H1 (cell line): ENCODE data around the gene SPATA7. TPM values are rescaled to one million over a fixed set of nuclear protein-coding genes. Genes with fewer than 3 reads are reported as not detected.

Source experiments
- CTCF ChIA-PET: fragments of 300-600 bp; sonication (Branson Sonifier 250); formaldehyde crosslinking; loops from one replicate; lab custom pipeline; 2021; ENCODE audit not compliant: partially characterized antibody; lab: Charles Lee
- POLR2A ChIA-PET: fragments of 300-600 bp; sonication (Branson Sonifier 250); formaldehyde crosslinking; loops from one replicate; lab custom pipeline; 2021; ENCODE audit warnings: inconsistent platforms; ENCODE audit not compliant: partially characterized antibody; lab: Charles Lee
- DNase-seq, 2 experiments: peaks; one replicate each; pipeline versions ENCODE4 v3.0.0 to v3.0.0-alpha.2; 2010 to 2022; ENCODE audit warnings: low spot score in 2 of 2, low read depth in 1 of 2, mixed read lengths in 1 of 2
- FAIRE-seq: peaks from 2 replicates; lab custom pipeline; 2011; peaks lifted over from hg19 to GRCh38; lab: Jason Lieb, UNC
- H2AFZ ChIP-seq: 2 replicates; pipeline ENCODE4 v1.8.1; 2012; ENCODE audit warnings: low read length, inconsistent platforms
- H2AK5ac ChIP-seq: 2 replicates; pipeline ENCODE4 v1.6.1; 2013; ENCODE audit warnings: low read depth, low read length
- H2BK120ac ChIP-seq: replicated peaks from 2 replicates; pipeline ENCODE3; 2013; ENCODE audit warnings: low read depth, low read length, inconsistent platforms
- H2BK12ac ChIP-seq: 2 replicates; pipeline ENCODE4 v1.6.1; 2013; ENCODE audit warnings: low read depth, low read length
- H2BK15ac ChIP-seq: 2 replicates; pipeline ENCODE4 v1.6.1; 2013; ENCODE audit warnings: low read length
- H2BK20ac ChIP-seq: 2 replicates; pipeline ENCODE4 v1.6.1; 2013; ENCODE audit warnings: low read length
- H2BK5ac ChIP-seq: 2 replicates; pipeline ENCODE4 v1.6.1; 2013; ENCODE audit warnings: low read depth, low read length
- H3K14ac ChIP-seq: 2 replicates; pipeline ENCODE4 v1.6.1; 2013; ENCODE audit warnings: inconsistent platforms; ENCODE audit not compliant: insufficient read length
- H3K18ac ChIP-seq: 2 replicates; pipeline ENCODE4 v1.6.1; 2013; ENCODE audit warnings: low read length; ENCODE audit errors: extremely low read depth
- H3K23ac ChIP-seq: 2 replicates; pipeline ENCODE4 v1.6.1; 2013; ENCODE audit warnings: inconsistent platforms; ENCODE audit not compliant: insufficient read length
- H3K23me2 ChIP-seq: 2 replicates; pipeline ENCODE4 v1.6.1; 2013; ENCODE audit warnings: low read depth, low read length
- H3K27ac ChIP-seq: 2 replicates; pipeline ENCODE4 v1.6.1; 2011; ENCODE audit warnings: low read depth, low read length, inconsistent platforms
- H3K27me3 ChIP-seq, 4 experiments: replicated peaks in 1 of 4; 1 replicate in 1 of 4; 2 replicates in 3 of 4; pipeline versions ENCODE4 v1.6.1 to v1.8.1; 2011 to 2013; ENCODE audit warnings: low read length in 3 of 4, mild to moderate bottlenecking in 3 of 4, inconsistent platforms in 2 of 4, mixed read lengths in 2 of 4, moderate library complexity in 1 of 4; ENCODE audit not compliant: control insufficient read depth in 3 of 4, insufficient read depth in 3 of 4; ENCODE audit errors: extremely low read depth in 1 of 4
- H3K36me3 ChIP-seq, 4 experiments: 2 replicates each; pipeline versions ENCODE4 v1.6.1 to v1.8.1; 2011 to 2013; ENCODE audit warnings: mild to moderate bottlenecking in 4 of 4, low read length in 3 of 4, moderate library complexity in 2 of 4, control low read depth in 1 of 4, inconsistent platforms in 1 of 4; ENCODE audit not compliant: insufficient read depth in 4 of 4, control insufficient read depth in 2 of 4
- H3K4ac ChIP-seq: replicated peaks from 2 replicates; pipeline ENCODE3; 2013; ENCODE audit warnings: low read length, low read depth, mixed read lengths, inconsistent platforms; ENCODE audit not compliant: insufficient read length
- H3K4me1 ChIP-seq, 4 experiments: replicated peaks in 1 of 4; 1 replicate in 1 of 4; 2 replicates in 3 of 4; pipeline versions ENCODE4 v1.6.1 to v1.8.1; 2011 to 2013; ENCODE audit warnings: low read length in 3 of 4, inconsistent platforms in 2 of 4, mixed read lengths in 1 of 4; ENCODE audit not compliant: insufficient read depth in 4 of 4, control insufficient read depth in 3 of 4
- H3K4me2 ChIP-seq, 2 experiments: 2 replicates each; pipeline versions ENCODE4 v1.6.1 to v1.8.1; 2011 to 2013; ENCODE audit warnings: low read depth in 2 of 2, low read length in 2 of 2, control low read depth in 1 of 2, inconsistent platforms in 1 of 2, mild to moderate bottlenecking in 1 of 2; ENCODE audit not compliant: insufficient read depth in 1 of 2
- H3K4me3 ChIP-seq, 4 experiments: fragments of 200-600, 300-600 bp in 1 of 4; sonication (generic), shearing (Covaris generic), sonication (Bioruptor Twin) in 1 of 4; 2 replicates each; pipeline versions ENCODE4 v1.5.1 to v1.8.1; 2011 to 2016; ENCODE audit warnings: low read length in 4 of 4, low read depth in 3 of 4, control low read depth in 2 of 4, inconsistent platforms in 2 of 4, mild to moderate bottlenecking in 2 of 4, mixed read lengths in 1 of 4, moderate library complexity in 1 of 4; ENCODE audit not compliant: insufficient read depth in 2 of 4; ENCODE audit errors: extremely low read depth in 1 of 4
- H3K56ac ChIP-seq: replicated peaks from 2 replicates; pipeline ENCODE3; 2013; ENCODE audit warnings: low read depth, mild to moderate bottlenecking, mixed read lengths, low read length, inconsistent platforms; ENCODE audit not compliant: insufficient read length
- H3K79me1 ChIP-seq: 2 replicates; pipeline ENCODE4 v1.6.1; 2013; ENCODE audit warnings: low read depth, low read length, control low read depth
- H3K79me2 ChIP-seq, 2 experiments: 2 replicates each; pipeline versions ENCODE4 v1.6.1 to v1.8.1; 2012 to 2013; ENCODE audit warnings: low read length in 2 of 2, mild to moderate bottlenecking in 2 of 2, inconsistent platforms in 1 of 2; ENCODE audit not compliant: insufficient read depth in 2 of 2, control insufficient read depth in 1 of 2
- H3K9ac ChIP-seq, 4 experiments: replicated peaks in 1 of 4; 1 replicate in 1 of 4; 2 replicates in 3 of 4; pipeline versions ENCODE4 v1.6.1 to v1.8.1; 2011 to 2013; ENCODE audit warnings: low read depth in 3 of 4, low read length in 3 of 4, control low read depth in 2 of 4, mild to moderate bottlenecking in 2 of 4, moderate library complexity in 2 of 4, inconsistent platforms in 1 of 4; ENCODE audit errors: extremely low read depth in 1 of 4
- H3K9me3 ChIP-seq, 2 experiments: 2 replicates each; pipeline versions ENCODE4 v1.6.1 to v1.8.1; 2012 to 2013; ENCODE audit warnings: mild to moderate bottlenecking in 2 of 2, moderate library complexity in 2 of 2, control low read depth in 1 of 2, inconsistent platforms in 1 of 2, low read depth in 1 of 2, low read length in 1 of 2, mixed read lengths in 1 of 2; ENCODE audit not compliant: insufficient read depth in 2 of 2
- H4K20me1 ChIP-seq, 2 experiments: replicated peaks in 1 of 2; 2 replicates each; pipeline versions ENCODE3 to v1.8.1; 2011 to 2013; ENCODE audit warnings: inconsistent platforms in 2 of 2, low read length in 2 of 2, mild to moderate bottlenecking in 1 of 2; ENCODE audit not compliant: insufficient read depth in 2 of 2, control insufficient read depth in 1 of 2
- H4K5ac ChIP-seq: 2 replicates; pipeline ENCODE4 v1.6.1; 2013; ENCODE audit warnings: low read length, low read depth, mixed read lengths, inconsistent platforms; ENCODE audit not compliant: insufficient read length
- H4K8ac ChIP-seq: 2 replicates; pipeline ENCODE4 v1.8.0; 2013; ENCODE audit warnings: mild to moderate bottlenecking, moderate library complexity, low read length, inconsistent platforms; ENCODE audit not compliant: insufficient read depth; ENCODE audit errors: extremely low read depth
- H4K91ac ChIP-seq: replicated peaks from 2 replicates; pipeline ENCODE3; 2013; ENCODE audit warnings: low read length, mixed read lengths, inconsistent platforms; ENCODE audit not compliant: insufficient read length
- BRCA1 ChIP-seq: IDR thresholded peaks from 2 replicates; pipeline ENCODE4 v1.6.1; 2012; ENCODE audit warnings: low read depth, low read length, improper control_type of control experiment
- CEBPB ChIP-seq: IDR thresholded peaks from 2 replicates; pipeline ENCODE4 v1.6.1; 2012; ENCODE audit warnings: low read depth, low read length
- CHD2 ChIP-seq: IDR thresholded peaks from 2 replicates; pipeline ENCODE4 v1.6.1; 2012; ENCODE audit warnings: low read length, improper control_type of control experiment
- CTCF ChIP-seq, 3 experiments: IDR thresholded peaks; 1 replicate in 2 of 3; 2 replicates in 1 of 3; pipeline versions ENCODE4 v1.5.1 to v1.6.1; 2011; ENCODE audit warnings: low read length in 3 of 3, mild to moderate bottlenecking in 3 of 3, inconsistent platforms in 2 of 3, low read depth in 1 of 3, moderate library complexity in 1 of 3; ENCODE audit not compliant: insufficient read depth in 1 of 3; ENCODE audit errors: control extremely low read depth in 1 of 3
- EZH2 ChIP-seq: fragments of 200-600 bp; sonication (generic); IDR thresholded peaks from 2 replicates; pipeline ENCODE4 v1.7.1; 2012; ENCODE audit warnings: low read depth, mild to moderate bottlenecking, moderate library complexity, low read length, inconsistent platforms; ENCODE audit not compliant: severe bottlenecking
- MAFK ChIP-seq: IDR thresholded peaks from 2 replicates; pipeline ENCODE4 v1.6.1; 2012; ENCODE audit warnings: low read depth, mild to moderate bottlenecking, improper control_type of control experiment, low read length
- PHF8 ChIP-seq: fragments of 200-600 bp; sonication (generic); conservative IDR thresholded peaks from 2 replicates; pipeline ENCODE4 v1.7.1; 2012; ENCODE audit warnings: low read depth, mild to moderate bottlenecking, inconsistent platforms, low read length, moderate library complexity
- POU5F1 ChIP-seq: IDR thresholded peaks from 2 replicates; pipeline ENCODE4 v1.6.1; 2011; ENCODE audit warnings: low read depth, mild to moderate bottlenecking, low read length, moderate library complexity
- RNF2 ChIP-seq: fragments of 200-900, 300-1000 bp; sonication (generic); IDR thresholded peaks from 2 replicates; pipeline ENCODE4 v1.7.1; 2016; ENCODE audit warnings: borderline replicate concordance, low read depth, mild to moderate bottlenecking, antibody characterized with exemption, low read length; ENCODE audit not compliant: poor library complexity, severe bottlenecking; ENCODE audit errors: missing control alignments
- SIX5 ChIP-seq: IDR thresholded peaks from 2 replicates; pipeline ENCODE4 v1.6.1; 2011; ENCODE audit warnings: mild to moderate bottlenecking, low read depth, low read length
- SP2 ChIP-seq: IDR thresholded peaks from 2 replicates; pipeline ENCODE4 v1.6.1; 2012; ENCODE audit warnings: mild to moderate bottlenecking, low read length, inconsistent platforms
- SP4 ChIP-seq: IDR thresholded peaks from 2 replicates; pipeline ENCODE4 v1.6.1; 2012; ENCODE audit warnings: low read length, inconsistent platforms
- TBP ChIP-seq: IDR thresholded peaks from 2 replicates; pipeline ENCODE4 v1.6.1; 2011; ENCODE audit warnings: low read depth, low read length, improper control_type of control experiment
- polyA plus RNA-seq, 7 experiments: library from polyadenylated mRNA; depleted of rRNA in 3 of 7; stranded (reverse) in 5 of 7; unstranded in 2 of 7; fragments of >200 nt in 5 of 7; fragments of 200-250 nt in 2 of 7; gene quantifications; 1 replicate in 5 of 7; 2 replicates in 1 of 7; 4 replicates in 1 of 7; pipeline versions ENCODE4 v1.2.1 to v1.2.3, GENCODE V29; 2011 to 2013; ENCODE audit warnings: missing spikeins in 2 of 7, mixed read lengths in 2 of 7
- total RNA-seq: library from RNA; stranded (reverse); fragmentation: NEBNext Ultra II Directional; extraction: Animal tissue kit (Norgen Biotek cat#: 25700); gene quantifications from 2 replicates; pipeline ENCODE4 v1.2.1, GENCODE V29; 2021

The SPATA7 gene
- total and polyA plus RNA-seq, 2 of the 8 experiments (the other 6 are each of a cell fraction or from before 2014, with no cell fraction given) = 3.8 to 6.7 TPM

DNA sequence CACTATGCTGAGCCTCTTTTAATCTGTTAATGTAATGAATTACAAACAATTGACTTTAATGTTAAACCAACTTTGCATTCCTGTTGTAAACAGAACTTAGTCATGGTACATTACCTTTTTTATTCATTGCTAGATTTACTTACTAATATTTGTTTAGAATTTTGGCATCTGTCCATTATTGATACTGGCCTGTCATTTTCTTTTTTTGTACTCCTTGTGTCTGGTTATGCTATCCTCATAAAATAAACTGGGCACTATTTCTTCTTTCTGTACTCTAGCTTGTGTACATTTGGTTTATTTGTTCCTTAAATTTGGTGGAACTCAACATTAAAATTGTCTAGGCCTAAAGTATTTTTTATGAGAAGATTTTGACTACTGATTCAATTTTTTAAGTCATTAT, 32.1 kb downstream of the SPATA7 start:
- no peaks in the 10 kb centered on the region for H3K9me3 ChIP-seq
- FAIRE-seq = no peak
- no peak overlapping the region for H2BK5ac ChIP-seq
- no peak overlapping the region for H3K4ac ChIP-seq
- no peaks in the 10 kb centered on the region for H3K23me2 ChIP-seq
- H3K23ac ChIP-seq = no peak overlapping the region
- no peak overlapping the region for H2AK5ac ChIP-seq
- no peak overlapping the region for H2BK120ac ChIP-seq
- no peak for DNase-seq
- H3K18ac ChIP-seq = no peak overlapping the region
- H3K4me3 ChIP-seq = no peak overlapping the region
- no peak overlapping the region for H2AFZ ChIP-seq
- TF ChIP-seq CTCF (IDR thresholded peaks at IDR 0.05; ENCODE audit: control extremely low read depth in 1 of 3, insufficient read depth in 1 of 3, low read depth in 1 of 3, low read length in 3 of 3) (no peak), POU5F1 (no peak), EZH2 (no peak), PHF8 (no peak), MAFK (no peak), SP2 (no peak), SIX5 (no peak), SP4 (no peak), TBP (no peak), RNF2 (no peak), BRCA1 (no peak), CHD2 (no peak), CEBPB (no peak)
- no peaks in the 10 kb centered on the region for H3K4me1 ChIP-seq
- H4K5ac ChIP-seq = no peak overlapping the region
- H3K27me3 ChIP-seq = no peaks in the 10 kb centered on the region
- no peak overlapping the region for H3K14ac ChIP-seq
- H4K91ac ChIP-seq = no peak overlapping the region
- no peaks in the 10 kb centered on the region for H4K20me1 ChIP-seq
- CTCF ChIA-PET = interaction anchor here (1.8 kb wide), 1 partner anchor 46 kb away, joined by 3 read pairs; no protein-coding TSS in a partner anchor
- no peaks in the 10 kb centered on the region for H3K79me2 ChIP-seq
- POLR2A ChIA-PET = no interaction called here
- H3K56ac ChIP-seq = no peak overlapping the region
- peaks cover 0 to 4% (median 0%) of the 10 kb centered on the region in 4 experiments; a peak in 3 of 8 replicates for H3K36me3 ChIP-seq
- no peak overlapping the region for H4K8ac ChIP-seq
- H2BK12ac ChIP-seq = no peak overlapping the region
- H2BK15ac ChIP-seq = no peak overlapping the region
- H3K9ac ChIP-seq = no peak overlapping the region
- no peak overlapping the region for H2BK20ac ChIP-seq
- no peak overlapping the region for H3K27ac ChIP-seq
- H3K4me2 ChIP-seq = no peak overlapping the region
- H3K79me1 ChIP-seq = no peaks in the 10 kb centered on the region
